Naive B cell (primary cell): ENCODE data around the gene WLS. TPM values are rescaled to one million over a fixed set of nuclear protein-coding genes. Genes with fewer than 3 reads are reported as not detected.

ENCODE experiments used
- ATAC-seq, 2 donors: fragments of 150-1000 bp; cut with Tn5 transposase; 2 replicates each; pipeline ENCODE4 v1.10.0; 2021; ENCODE audit warnings: low read depth in 2 of 2, mild to moderate bottlenecking in 2 of 2, moderate library complexity in 2 of 2
- DNase-seq: peaks from one replicate; pipeline ENCODE4 v3.0.0; 2022
- H3K27ac Mint-ChIP-seq, 6 donors: one replicate each; pipeline ENCODE4 v1.8.0; 2020 to 2022; ENCODE audit warnings: mild to moderate bottlenecking in 6 of 6, mixed read lengths in 6 of 6, moderate library complexity in 5 of 6, inconsistent platforms in 2 of 6
- H3K27me3 Mint-ChIP-seq, 3 donors: one replicate each; pipeline ENCODE4 v1.8.0; 2021 to 2022; ENCODE audit warnings: mixed read lengths in 3 of 3, mild to moderate bottlenecking in 1 of 3
- H3K36me3 Mint-ChIP-seq, 2 donors: one replicate each; pipeline ENCODE4 v1.8.0; 2020 to 2022; ENCODE audit warnings: mixed read lengths in 2 of 2, inconsistent platforms in 1 of 2, mild to moderate bottlenecking in 1 of 2
- H3K4me1 Mint-ChIP-seq, 3 donors: one replicate each; pipeline ENCODE4 v1.8.0; 2020 to 2022; ENCODE audit warnings: mixed read lengths in 3 of 3, inconsistent platforms in 1 of 3, mild to moderate bottlenecking in 1 of 3, moderate library complexity in 1 of 3
- H3K4me3 Mint-ChIP-seq, 8 donors: one replicate each; pipeline ENCODE4 v1.8.0; 2020 to 2022; ENCODE audit warnings: mild to moderate bottlenecking in 8 of 8, mixed read lengths in 8 of 8, moderate library complexity in 8 of 8, inconsistent platforms in 2 of 8
- H3K9me3 Mint-ChIP-seq, 7 donors: one replicate each; pipeline ENCODE4 v1.8.0; 2020 to 2022; ENCODE audit warnings: mixed read lengths in 7 of 7, mild to moderate bottlenecking in 5 of 7, inconsistent platforms in 2 of 7, moderate library complexity in 1 of 7
- polyA plus RNA-seq, 6 donors: library from polyadenylated mRNA; unstranded; fragments of 300-500 nt; fragmentation: Illumina TruSeq; gene quantifications; one replicate each; pipeline ENCODE4 v1.2.3, GENCODE V29; 2021; ENCODE audit warnings: low read depth in 6 of 6

Gene WLS
- polyA plus RNA-seq, 6 donors from 2014 or later, result 0.78 TPM; not detected in 5

DNA sequence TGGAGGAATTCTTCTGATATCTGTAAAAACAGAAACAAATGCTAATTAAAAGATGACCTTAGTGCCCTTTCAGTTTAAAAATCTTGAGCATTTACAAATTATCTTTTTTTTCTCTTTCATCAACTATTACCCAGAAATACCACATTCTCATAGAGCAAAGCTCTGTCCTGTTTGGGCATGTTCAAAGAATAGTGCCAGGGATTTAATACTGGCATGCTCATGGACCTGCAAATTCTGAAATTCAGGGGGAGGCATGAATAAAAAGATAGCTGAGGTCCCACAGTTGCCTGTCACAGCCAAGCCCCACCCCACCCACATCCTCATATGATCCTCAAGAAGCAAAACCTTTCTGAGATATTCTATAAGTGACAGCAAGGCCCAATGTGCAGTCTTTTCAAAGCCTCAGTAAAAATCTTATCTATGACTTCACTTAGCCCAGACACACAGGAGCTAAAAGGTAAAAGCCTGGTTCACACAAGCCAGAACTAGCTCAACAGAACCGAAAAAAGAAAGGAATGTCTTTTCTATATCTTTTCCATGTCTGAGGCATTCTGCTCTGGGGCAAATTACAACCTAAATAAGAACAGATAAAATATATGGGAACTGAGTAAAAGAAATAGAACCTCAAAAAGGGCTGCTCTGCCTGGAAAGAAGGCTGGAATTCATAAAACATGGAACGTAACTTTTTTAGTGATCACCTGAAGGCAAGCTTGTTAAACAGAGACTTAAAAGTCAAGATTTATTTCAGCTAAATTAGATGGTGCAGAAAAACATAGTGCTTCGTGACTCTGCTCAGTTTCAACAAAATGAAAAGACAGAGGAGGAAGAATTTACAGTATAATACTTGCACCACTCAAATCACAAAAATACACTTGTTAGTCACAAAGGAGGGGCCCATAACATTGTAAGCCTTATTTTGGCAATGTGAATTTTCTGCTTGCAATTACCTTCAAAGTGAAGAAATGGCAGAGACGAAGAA lies 11.0 kb downstream of the WLS start:
- ATAC-seq, result no peak
- H3K36me3 Mint-ChIP-seq, result no peaks in the 10 kb centered on the region
- H3K27ac Mint-ChIP-seq, result no peak overlapping the region
- no peak for DNase-seq
- no peak overlapping the region for H3K4me3 Mint-ChIP-seq
- H3K27me3 Mint-ChIP-seq, result peaks cover 27 to 37% (median 32%) of the 10 kb centered on the region in 3 donors
- H3K4me1 Mint-ChIP-seq, result no peaks in the 10 kb centered on the region
- H3K9me3 Mint-ChIP-seq, result peaks cover 0 to 2% (median 0%) of the 10 kb centered on the region in 7 donors

DNA sequence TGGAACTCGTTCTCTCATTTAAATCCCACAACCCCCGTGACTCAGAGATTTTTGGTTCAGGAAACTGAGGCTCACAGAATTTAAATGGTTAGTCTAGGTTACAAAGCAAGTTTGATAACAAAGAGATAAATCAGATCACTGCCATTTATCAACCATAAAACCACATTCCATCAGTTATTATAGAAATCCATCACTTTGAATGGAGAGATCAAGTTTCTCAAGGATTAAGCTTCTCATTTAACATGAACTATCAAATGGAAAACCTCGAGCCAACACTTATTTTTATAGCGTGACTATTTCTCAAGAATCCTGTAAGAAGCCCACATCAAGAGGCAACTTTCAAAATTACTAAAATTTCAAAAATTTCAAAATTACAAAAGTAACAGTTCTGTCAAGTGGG lies 11.9 kb downstream of the WLS start:
- H3K9me3 Mint-ChIP-seq, result peaks cover 0 to 2% (median 0%) of the 10 kb centered on the region in 7 donors
- no peaks in the 10 kb centered on the region for H3K4me1 Mint-ChIP-seq
- no peak overlapping the region for H3K4me3 Mint-ChIP-seq
- DNase-seq, result no peak
- H3K27me3 Mint-ChIP-seq, result peaks cover 21 to 28% (median 25%) of the 10 kb centered on the region in 3 donors
- H3K27ac Mint-ChIP-seq, result no peak overlapping the region
- H3K36me3 Mint-ChIP-seq, result no peaks in the 10 kb centered on the region
- ATAC-seq, result no peak

DNA sequence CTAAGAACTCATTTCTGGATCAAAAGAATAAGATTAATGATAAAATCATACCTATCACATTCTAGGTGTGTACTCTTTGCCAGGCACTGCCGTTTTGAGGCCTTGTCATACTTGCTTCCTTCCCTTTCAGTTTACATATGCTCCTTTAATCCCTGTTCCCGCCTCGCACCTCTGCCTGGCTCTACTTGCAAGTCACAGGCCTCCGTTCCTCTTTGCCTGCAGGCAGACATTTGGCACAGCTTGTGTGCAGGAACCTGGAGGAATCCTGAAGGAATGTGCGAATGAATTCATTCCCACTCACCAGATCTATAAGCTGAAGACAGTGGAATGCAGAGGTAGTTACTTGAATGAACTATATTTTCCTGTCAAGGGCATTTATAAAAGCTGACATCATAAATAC lies 13.8 kb downstream of the WLS start:
- Mint-ChIP-seq H3K4me1 (no peaks in the 10 kb centered on the region), H3K27ac (no peak overlapping the region)

DNA sequence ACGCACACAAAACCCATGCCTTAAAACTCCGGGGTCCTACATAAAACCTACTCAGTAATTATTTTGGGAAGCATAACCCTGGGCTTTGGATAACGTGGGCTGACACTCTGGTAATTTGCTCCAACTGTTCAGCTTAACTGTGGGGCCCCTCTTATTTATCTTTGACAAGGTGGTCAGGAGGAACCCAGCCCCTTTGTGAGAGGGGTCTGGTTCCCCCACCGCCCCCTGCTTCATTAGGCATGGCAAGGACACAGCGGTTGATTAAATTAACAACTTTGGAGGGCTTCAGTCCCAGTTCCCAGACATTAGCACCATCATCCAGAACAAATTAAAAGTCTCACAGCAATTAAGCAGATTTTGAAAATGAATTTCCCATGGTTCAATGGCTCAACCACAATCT lies 14.7 kb downstream of the WLS start:
- no peak for DNase-seq
- no peaks in the 10 kb centered on the region for H3K4me1 Mint-ChIP-seq
- ATAC-seq, result no peak
- H3K4me3 Mint-ChIP-seq, result no peak overlapping the region
- no peak overlapping the region for H3K27ac Mint-ChIP-seq
- peaks cover 12 to 24% (median 17%) of the 10 kb centered on the region in 3 donors for H3K27me3 Mint-ChIP-seq
- H3K36me3 Mint-ChIP-seq, result no peaks in the 10 kb centered on the region
- peaks cover 0 to 2% (median 0%) of the 10 kb centered on the region in 7 donors for H3K9me3 Mint-ChIP-seq

More for the DNA sequence above, 13.8 kb downstream of the WLS start:
- DNase-seq (no peak), ATAC-seq (no peak)
- H3K9me3 Mint-ChIP-seq, result peaks cover 0 to 2% (median 0%) of the 10 kb centered on the region in 7 donors
- H3K27me3 Mint-ChIP-seq, result peaks cover 18 to 29% (median 22%) of the 10 kb centered on the region in 3 donors
- H3K36me3 Mint-ChIP-seq, result no peaks in the 10 kb centered on the region
- H3K4me3 Mint-ChIP-seq, result no peak overlapping the region

DNA sequence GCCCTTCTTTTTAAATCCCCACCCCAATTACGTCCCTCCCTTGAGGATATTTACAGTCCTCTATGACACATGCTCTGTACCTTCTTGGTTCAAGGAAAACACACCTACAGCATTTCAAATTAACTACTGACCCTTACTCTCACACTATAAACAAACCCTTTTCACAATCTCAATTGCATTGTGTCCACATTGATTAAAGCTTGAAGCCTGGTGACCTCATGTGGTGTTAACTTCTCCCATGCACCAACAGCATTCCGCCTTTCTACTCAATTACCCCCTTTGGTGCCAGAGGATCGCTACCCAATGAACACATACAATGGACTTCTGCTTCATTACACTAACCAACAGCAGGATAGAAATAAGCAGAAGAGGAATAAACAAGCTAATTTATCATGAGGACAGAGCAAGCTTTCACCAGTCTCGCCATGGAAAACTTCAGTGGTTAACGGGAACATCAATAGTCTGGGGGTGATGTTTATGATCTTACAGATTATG lies 15.2 kb downstream of the WLS start:
- peaks cover 12 to 21% (median 13%) of the 10 kb centered on the region in 3 donors for H3K27me3 Mint-ChIP-seq
- H3K4me1 Mint-ChIP-seq, result no peaks in the 10 kb centered on the region
- no peaks in the 10 kb centered on the region for H3K36me3 Mint-ChIP-seq
- H3K4me3 Mint-ChIP-seq, result no peak overlapping the region
- DNase-seq (no peak), ATAC-seq (no peak)
- peaks cover 0 to 2% (median 0%) of the 10 kb centered on the region in 7 donors for H3K9me3 Mint-ChIP-seq
- no peak overlapping the region for H3K27ac Mint-ChIP-seq

DNA sequence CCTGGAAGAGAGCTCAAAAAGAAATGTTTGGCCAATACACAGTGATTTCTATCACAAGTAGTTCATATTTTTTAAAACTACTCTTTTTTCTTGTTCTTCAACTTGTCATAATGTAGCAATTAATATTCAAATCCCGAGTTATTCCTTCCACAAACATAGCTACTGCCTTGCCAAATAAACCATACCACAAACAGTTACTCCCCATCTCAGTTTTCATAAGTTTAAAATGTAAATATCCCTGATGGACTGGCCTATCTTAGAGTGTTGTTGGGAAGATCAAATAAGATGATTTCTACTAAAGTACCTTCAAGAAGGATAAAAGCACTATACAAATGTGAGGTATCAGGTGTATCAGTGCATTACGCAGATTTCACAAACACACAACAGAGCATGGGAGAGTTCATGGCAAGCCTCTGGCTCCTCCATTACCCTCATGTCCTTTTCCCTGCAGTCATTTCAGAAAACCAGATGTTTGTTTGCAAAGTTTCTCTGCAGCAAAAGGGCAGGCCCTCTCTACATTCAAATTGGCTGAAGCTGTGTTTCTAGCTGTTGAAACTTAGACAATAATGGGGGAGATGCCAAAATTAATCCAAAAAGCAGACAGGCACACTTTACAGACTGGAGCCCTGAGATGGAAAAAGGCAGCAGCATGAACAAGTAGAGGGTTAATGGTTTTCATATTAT lies 16.1 kb downstream of the WLS start:
- Mint-ChIP-seq H3K9me3 (peaks cover 0 to 2% (median 0%) of the 10 kb centered on the region in 7 donors), H3K27ac (no peak overlapping the region)
- no peak for ATAC-seq

DNA sequence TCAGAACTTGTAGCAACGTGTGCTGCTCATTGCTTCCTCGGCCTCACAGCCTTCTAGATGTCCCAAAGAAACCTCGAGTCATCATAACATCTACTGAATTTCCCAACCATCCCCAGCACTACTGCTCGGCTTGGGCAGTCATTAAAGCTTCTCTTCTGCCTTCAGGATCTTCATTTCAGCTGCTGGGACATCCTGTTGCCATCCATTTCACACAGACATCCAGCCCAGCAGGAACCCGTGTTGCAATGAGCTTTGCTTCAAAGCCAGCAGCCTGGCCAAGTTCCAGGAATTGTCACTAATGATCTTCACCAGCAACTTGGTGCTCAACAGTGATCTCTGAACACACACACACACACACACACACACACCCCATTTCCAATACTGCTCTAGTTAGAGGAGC lies 18.5 kb downstream of the WLS start:
- Mint-ChIP-seq H3K27me3 (peaks cover 12 to 36% (median 20%) of the 10 kb centered on the region in 3 donors), H3K27ac (no peak overlapping the region), H3K4me3 (no peak overlapping the region), H3K9me3 (peaks cover 0 to 4% (median 0%) of the 10 kb centered on the region in 7 donors), H3K36me3 (no peaks in the 10 kb centered on the region), H3K4me1 (no peaks in the 10 kb centered on the region)
- DNase-seq (no peak), ATAC-seq (no peak)

More for the DNA sequence above, 16.1 kb downstream of the WLS start:
- Mint-ChIP-seq H3K27me3 (peaks cover 12 to 27% (median 19%) of the 10 kb centered on the region in 3 donors), H3K36me3 (no peaks in the 10 kb centered on the region), H3K4me1 (no peaks in the 10 kb centered on the region), H3K4me3 (no peak overlapping the region)
- no peak for DNase-seq

DNA sequence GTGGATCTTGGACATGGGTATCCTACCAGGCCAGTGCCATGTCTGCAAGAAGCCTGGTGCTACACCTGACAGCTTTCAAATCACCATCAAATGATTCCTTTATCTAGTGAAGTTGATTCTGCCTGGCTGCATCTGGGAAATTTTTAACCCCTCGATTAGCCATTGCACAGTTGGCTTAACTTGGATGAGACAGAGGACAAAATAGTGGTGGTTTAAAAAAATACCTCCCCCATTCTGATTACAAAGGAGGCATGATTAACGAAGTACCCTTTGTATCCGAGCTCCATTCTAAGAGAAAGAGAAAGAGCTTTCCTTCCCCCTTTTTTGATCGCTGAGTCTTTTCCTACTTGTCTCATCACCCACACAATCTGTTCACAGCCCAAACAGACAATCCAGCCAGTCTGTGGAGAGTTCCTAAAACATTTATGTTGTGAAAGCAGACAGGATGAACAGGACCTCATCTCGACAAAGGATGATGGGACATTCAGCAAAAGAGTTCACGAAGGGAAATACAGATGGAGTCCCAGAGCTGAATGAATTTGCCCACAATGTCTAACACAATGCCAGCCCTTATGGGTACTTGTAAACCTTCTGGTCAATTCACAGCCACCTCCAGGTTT lies 20.5 kb downstream of the WLS start:
- Mint-ChIP-seq H3K9me3 (peaks cover 0 to 4% (median 0%) of the 10 kb centered on the region in 7 donors), H3K27me3 (peaks cover 18 to 42% (median 20%) of the 10 kb centered on the region in 3 donors), H3K27ac (peak overlapping the region in 1 of 6 donors; percentile 24), H3K4me3 (no peak overlapping the region), H3K4me1 (no peaks in the 10 kb centered on the region), H3K36me3 (no peaks in the 10 kb centered on the region)
- DNase-seq, result no peak
- ATAC-seq, result no peak

DNA sequence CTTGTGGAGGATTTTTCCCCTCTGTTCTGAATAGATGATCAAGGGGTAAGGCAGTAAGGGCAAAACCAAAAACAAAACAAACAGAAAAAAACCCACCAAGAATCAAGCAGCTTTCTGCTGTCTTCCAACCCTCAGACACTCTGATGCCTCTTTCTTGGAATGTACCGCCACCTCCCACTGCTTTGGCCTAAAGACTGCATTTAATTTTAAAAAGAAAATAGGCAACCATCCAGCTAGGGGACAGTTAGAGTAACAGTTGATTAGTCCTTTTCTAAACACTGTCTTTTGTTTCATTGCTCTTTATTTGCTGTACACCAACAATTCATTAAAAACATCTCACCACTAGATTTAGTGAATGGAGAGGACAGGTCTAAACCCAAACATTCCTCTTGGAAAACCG lies 21.5 kb downstream of the WLS start:
- H3K4me3 Mint-ChIP-seq, result no peak overlapping the region
- no peaks in the 10 kb centered on the region for H3K4me1 Mint-ChIP-seq
- DNase-seq, result no peak
- no peak for ATAC-seq
- peaks cover 18 to 46% (median 20%) of the 10 kb centered on the region in 3 donors for H3K27me3 Mint-ChIP-seq
- H3K36me3 Mint-ChIP-seq, result no peaks in the 10 kb centered on the region
- no peak overlapping the region for H3K27ac Mint-ChIP-seq
- H3K9me3 Mint-ChIP-seq, result peaks cover 0 to 4% (median 0%) of the 10 kb centered on the region in 7 donors

DNA sequence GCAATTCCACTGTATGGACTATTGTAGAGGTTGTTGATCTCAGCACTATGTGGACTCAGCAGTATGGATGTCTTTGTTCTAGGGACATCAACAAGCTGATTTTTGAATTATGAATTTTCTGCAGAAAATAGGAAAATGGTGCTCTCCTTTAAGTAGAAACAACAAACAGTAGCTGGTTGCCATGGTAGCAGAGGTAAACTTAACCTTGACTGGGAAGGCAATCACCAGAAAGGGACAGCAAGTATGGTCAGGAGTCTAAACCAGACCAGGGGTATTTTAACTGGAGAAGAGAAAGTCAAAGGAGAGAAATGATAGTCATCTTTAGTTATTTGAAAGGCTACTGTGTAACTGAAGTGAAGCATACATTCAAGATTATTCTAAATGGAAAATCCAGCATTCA lies 22.3 kb downstream of the WLS start:
- DNase-seq (no peak), ATAC-seq (no peak)
- Mint-ChIP-seq H3K27ac (no peak overlapping the region), H3K4me1 (no peaks in the 10 kb centered on the region), H3K27me3 (peaks cover 18 to 48% (median 20%) of the 10 kb centered on the region in 3 donors), H3K4me3 (no peak overlapping the region), H3K36me3 (no peaks in the 10 kb centered on the region), H3K9me3 (peaks cover 0 to 4% (median 0%) of the 10 kb centered on the region in 7 donors)

DNA sequence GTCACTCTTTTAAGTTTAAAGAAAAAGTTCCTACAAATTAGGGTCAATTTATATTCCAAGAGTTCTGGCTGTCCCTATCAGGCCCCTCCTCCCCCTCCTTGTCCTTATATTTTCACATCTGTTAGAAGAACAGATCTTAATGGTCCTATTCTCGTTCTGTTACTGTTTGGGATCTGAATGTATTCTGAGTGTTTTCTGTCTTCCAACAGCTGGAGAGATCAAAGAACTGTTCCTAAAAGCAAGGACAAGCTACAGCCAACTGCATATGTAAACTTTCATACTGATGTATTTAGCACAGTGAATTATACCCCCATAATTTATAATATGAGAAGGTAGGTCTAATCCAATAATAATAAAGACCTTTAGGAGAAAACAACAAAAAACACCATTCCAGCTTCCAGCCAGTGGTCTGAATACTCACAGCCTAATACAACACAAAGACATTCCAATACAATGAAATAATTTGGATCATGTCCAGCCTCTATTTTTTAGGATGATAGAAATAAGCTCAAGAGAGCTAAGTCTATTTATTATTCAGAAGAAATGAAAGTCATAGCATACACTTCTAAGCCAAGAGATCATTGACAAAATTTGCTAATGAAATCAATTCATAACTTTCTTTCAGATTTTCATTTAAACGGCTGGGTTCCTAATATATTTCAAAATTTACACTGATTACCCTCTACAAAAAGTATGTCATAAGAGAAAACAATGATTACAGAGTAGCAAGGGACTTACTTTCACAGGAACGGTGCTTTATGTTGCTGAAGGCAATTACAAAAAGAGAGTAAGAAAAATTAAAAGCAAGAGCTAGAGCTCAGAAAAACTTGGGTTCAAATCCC lies 25.3 kb downstream of the WLS start:
- Mint-ChIP-seq H3K27me3 (peaks cover 8 to 35% (median 13%) of the 10 kb centered on the region in 3 donors), H3K27ac (no peak overlapping the region)
- ATAC-seq, result no peak

DNA sequence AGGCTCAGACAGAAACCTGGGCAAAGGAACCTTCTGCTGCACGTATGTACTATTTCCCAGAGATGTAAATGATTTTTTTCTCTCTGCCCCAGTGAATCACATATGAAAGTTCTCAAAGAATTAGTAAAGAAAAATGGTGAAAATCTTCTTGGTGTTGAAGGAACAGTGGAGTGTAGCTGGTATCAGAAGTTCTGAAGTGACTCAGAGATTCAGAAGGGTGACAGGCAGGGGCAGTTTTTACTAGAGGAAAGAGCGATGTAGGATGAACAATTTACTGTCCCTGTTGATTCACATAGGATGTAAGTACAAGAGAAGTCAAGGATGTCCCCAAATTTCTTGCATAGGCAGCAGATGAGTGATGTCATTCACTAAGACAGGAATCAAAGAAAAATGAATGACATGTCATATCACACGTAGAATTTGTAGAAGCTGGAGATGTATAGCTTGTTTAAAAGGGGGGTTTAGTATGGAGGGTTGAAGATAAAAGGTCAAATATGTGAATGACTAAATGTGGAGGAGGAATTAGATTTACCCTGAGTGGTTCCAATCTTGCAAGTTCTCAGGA lies 26.4 kb downstream of the WLS start:
- no peak overlapping the region for H3K27ac Mint-ChIP-seq

More for the DNA sequence above, 25.3 kb downstream of the WLS start:
- H3K36me3 Mint-ChIP-seq, result no peaks in the 10 kb centered on the region
- DNase-seq, result no peak
- H3K9me3 Mint-ChIP-seq, result peaks cover 0 to 4% (median 0%) of the 10 kb centered on the region in 7 donors
- H3K4me3 Mint-ChIP-seq, result no peak overlapping the region
- H3K4me1 Mint-ChIP-seq, result no peaks in the 10 kb centered on the region

More for the DNA sequence above, 26.4 kb downstream of the WLS start:
- peaks cover 0 to 4% (median 0%) of the 10 kb centered on the region in 7 donors for H3K9me3 Mint-ChIP-seq
- no peaks in the 10 kb centered on the region for H3K4me1 Mint-ChIP-seq
- ATAC-seq (no peak), DNase-seq (no peak)
- no peak overlapping the region for H3K4me3 Mint-ChIP-seq
- H3K36me3 Mint-ChIP-seq, result no peaks in the 10 kb centered on the region
- H3K27me3 Mint-ChIP-seq, result peaks cover 0 to 23% (median 6%) of the 10 kb centered on the region in 3 donors
